Hepatocyte (in vitro differentiated cells): Measurements from ENCODE around the gene CTNNAL1. TPM values are rescaled to one million over a fixed set of nuclear protein-coding genes. Genes with fewer than 3 reads are reported as not detected.

Source experiments
- DNase-seq: peaks from one replicate; pipeline ENCODE4 v3.0.0-alpha.2; 2016; ENCODE audit warnings: low spot score
- H2AFZ ChIP-seq: fragments of 200-600 bp; sonication (generic); 2 replicates; pipeline ENCODE4 v1.6.0; 2016; ENCODE audit warnings: antibody characterized with exemption, mild to moderate bottlenecking
- H3K27ac ChIP-seq: fragments of 200-600 bp; sonication (generic); 2 replicates; pipeline ENCODE4 v1.5.1; 2016; ENCODE audit warnings: mild to moderate bottlenecking
- H3K27me3 ChIP-seq: fragments of 200-600 bp; sonication (generic); 2 replicates; pipeline ENCODE4 v1.6.1; 2016
- H3K36me3 ChIP-seq: fragments of 200-600 bp; sonication (generic); replicated peaks from 2 replicates; pipeline ENCODE4 v1.5.1; 2016; ENCODE audit warnings: low read depth; ENCODE audit not compliant: insufficient read depth
- H3K4me1 ChIP-seq: fragments of 200-600 bp; sonication (generic); 2 replicates; pipeline ENCODE4 v1.5.1; 2016; ENCODE audit warnings: mild to moderate bottlenecking, moderate library complexity; ENCODE audit not compliant: insufficient read depth
- H3K4me2 ChIP-seq: fragments of 200-600 bp; sonication (generic); 2 replicates; pipeline ENCODE4 v1.6.0; 2016
- H3K4me3 ChIP-seq: fragments of 200-600 bp; sonication (generic); 2 replicates; pipeline ENCODE4 v1.5.1; 2016; ENCODE audit warnings: mild to moderate bottlenecking
- H3K79me2 ChIP-seq: fragments of 200-600 bp; sonication (generic); 2 replicates; pipeline ENCODE4 v1.6.0; 2017; ENCODE audit warnings: mild to moderate bottlenecking
- H3K9me2 ChIP-seq: fragments of 200-600 bp; sonication (generic); replicated peaks from 2 replicates; pipeline ENCODE4 v1.6.0; 2017; ENCODE audit warnings: mild to moderate bottlenecking; ENCODE audit not compliant: insufficient read depth
- H3K9me3 ChIP-seq: fragments of 200-600 bp; sonication (generic); 2 replicates; pipeline ENCODE4 v1.5.1; 2016; ENCODE audit warnings: low read depth, mild to moderate bottlenecking
- H4K20me1 ChIP-seq: fragments of 200-600 bp; sonication (generic); 2 replicates; pipeline ENCODE4 v1.6.0; 2016; ENCODE audit warnings: mild to moderate bottlenecking; ENCODE audit not compliant: insufficient read depth, poor library complexity, severe bottlenecking
- EZH2 ChIP-seq: fragments of 200-600 bp; sonication (generic); IDR thresholded peaks from 2 replicates; pipeline ENCODE4 v1.6.1; 2016; ENCODE audit warnings: antibody characterized with exemption, mild to moderate bottlenecking, borderline replicate concordance
- EZH2phosphoT487 ChIP-seq: fragments of 200-600 bp; sonication (generic); IDR thresholded peaks from one replicate; pipeline ENCODE4 v1.6.1; 2018; ENCODE audit warnings: antibody characterized with exemption, mild to moderate bottlenecking, low read depth, moderate library complexity; ENCODE audit not compliant: unreplicated experiment, severe bottlenecking
- WGBS: methylation state at CpG from one replicate; pipeline ENCODE4 v1.1.6; 2016; ENCODE audit warnings: low lambda C conversion rate; ENCODE audit errors: missing lambda C conversion rate; 5-methylcytosine and 5-hydroxymethylcytosine counted together
- polyA plus RNA-seq: library from polyadenylated mRNA; unstranded; fragments of >200 nt; fragmentation: Nextera tagmentation; extraction: Ambion mirVana; gene quantifications from 2 replicates; pipeline ENCODE4 v1.2.1, GENCODE V29; 2016
- total RNA-seq: library from RNA; depleted of rRNA; stranded (reverse); fragments of >200 nt; gene quantifications from 2 replicates; pipeline ENCODE4 v1.2.3, GENCODE V29; 2014
- TF ChIP-seq, protein P1 (sequence below): fragments of 200-600 bp; sonication (generic); IDR thresholded peaks from 2 replicates; pipeline ENCODE4 v1.5.1; 2016; ENCODE audit warnings: antibody characterized with exemption, mild to moderate bottlenecking; ENCODE audit not compliant: poor library complexity

Gene CTNNAL1
- total and polyA plus RNA-seq, 2 experiments from 2014 or later: 54.5 to 57.4 TPM

- Histone ChIP-seq H3K9me3 (no peaks in the 10 kb centered on the region), H3K27ac (no peak overlapping the region), H3K36me3 (no peaks in the 10 kb centered on the region), H3K27me3 (no peaks in the 10 kb centered on the region), H3K4me3 (no peak overlapping the region), H3K9me2 (no peaks in the 10 kb centered on the region), H2AFZ (no peak overlapping the region), H3K4me2 (no peak overlapping the region), H4K20me1 (peaks cover 6% of the 10 kb centered on the region), H3K79me2 (peaks cover 3% of the 10 kb centered on the region), H3K4me1 (peaks cover 6% of the 10 kb centered on the region)
- 95% methylated on average over 6 of the region's 6 CpGs for WGBS
- TF ChIP-seq EZH2 (no peak), EZH2phosphoT487 (no peak)
- TF ChIP-seq, protein P1, sequence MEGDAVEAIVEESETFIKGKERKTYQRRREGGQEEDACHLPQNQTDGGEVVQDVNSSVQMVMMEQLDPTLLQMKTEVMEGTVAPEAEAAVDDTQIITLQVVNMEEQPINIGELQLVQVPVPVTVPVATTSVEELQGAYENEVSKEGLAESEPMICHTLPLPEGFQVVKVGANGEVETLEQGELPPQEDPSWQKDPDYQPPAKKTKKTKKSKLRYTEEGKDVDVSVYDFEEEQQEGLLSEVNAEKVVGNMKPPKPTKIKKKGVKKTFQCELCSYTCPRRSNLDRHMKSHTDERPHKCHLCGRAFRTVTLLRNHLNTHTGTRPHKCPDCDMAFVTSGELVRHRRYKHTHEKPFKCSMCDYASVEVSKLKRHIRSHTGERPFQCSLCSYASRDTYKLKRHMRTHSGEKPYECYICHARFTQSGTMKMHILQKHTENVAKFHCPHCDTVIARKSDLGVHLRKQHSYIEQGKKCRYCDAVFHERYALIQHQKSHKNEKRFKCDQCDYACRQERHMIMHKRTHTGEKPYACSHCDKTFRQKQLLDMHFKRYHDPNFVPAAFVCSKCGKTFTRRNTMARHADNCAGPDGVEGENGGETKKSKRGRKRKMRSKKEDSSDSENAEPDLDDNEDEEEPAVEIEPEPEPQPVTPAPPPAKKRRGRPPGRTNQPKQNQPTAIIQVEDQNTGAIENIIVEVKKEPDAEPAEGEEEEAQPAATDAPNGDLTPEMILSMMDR: no peak
- DNase-seq: no peak
Measured at GRCh38 chr9:109017493-109017892, 4.2 kb upstream of the CTNNAL1 start.

DNA sequence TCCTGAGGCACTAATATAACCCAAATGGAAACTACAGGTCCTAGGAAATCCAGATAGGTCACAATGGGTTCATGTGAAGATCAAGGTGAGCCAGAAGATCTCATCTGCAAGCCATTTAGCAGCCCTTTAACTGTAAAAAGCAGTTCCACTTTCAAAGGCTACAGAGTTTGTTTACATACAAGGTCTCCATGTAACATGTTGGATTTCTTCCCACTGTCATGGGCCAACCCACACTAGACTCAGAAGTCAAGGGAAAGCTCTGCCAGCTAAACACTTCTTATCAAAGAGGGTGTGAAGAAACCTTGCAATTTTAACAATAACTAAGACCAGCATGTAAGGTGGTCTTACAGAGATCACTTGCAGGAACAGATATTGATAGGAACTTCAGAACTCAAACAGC lies 3.8 kb upstream of the CTNNAL1 start:
- no peaks in the 10 kb centered on the region for H3K27me3 ChIP-seq
- H3K36me3 ChIP-seq: no peaks in the 10 kb centered on the region
- H4K20me1 ChIP-seq: peaks cover 5% of the 10 kb centered on the region
- no peak for DNase-seq
- no peak overlapping the region for H3K27ac ChIP-seq
- H3K9me3 ChIP-seq: no peaks in the 10 kb centered on the region
- H3K79me2 ChIP-seq: peaks cover 2% of the 10 kb centered on the region
- H3K4me2 ChIP-seq: no peak overlapping the region
- H3K9me2 ChIP-seq: no peaks in the 10 kb centered on the region
- H2AFZ ChIP-seq: no peak overlapping the region
- H3K4me3 ChIP-seq: no peak overlapping the region
- TF ChIP-seq EZH2 (no peak), EZH2phosphoT487 (no peak)
- TF ChIP-seq, protein P1: no peak
- H3K4me1 ChIP-seq: peaks cover 6% of the 10 kb centered on the region

DNA sequence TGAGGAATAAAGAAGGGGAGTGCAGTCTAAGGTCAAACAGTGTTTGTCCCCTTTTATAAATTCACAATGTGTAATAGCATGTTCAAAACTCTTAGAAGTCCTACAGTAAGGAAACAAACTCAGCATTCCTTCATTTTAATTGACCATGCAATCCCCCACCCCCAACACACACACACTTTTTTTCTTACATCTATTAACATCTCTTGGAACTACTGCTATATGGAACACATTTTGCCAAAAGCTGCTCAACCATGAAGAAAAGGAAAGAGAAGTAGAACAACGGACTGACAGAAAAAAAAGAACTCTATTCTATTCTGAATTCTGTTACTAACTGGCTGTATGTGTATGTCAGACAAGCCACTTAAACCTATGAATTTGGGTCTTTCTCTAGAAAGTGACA lies 2.8 kb upstream of the CTNNAL1 start:
- Histone ChIP-seq H3K4me2 (no peak overlapping the region), H3K4me3 (no peak overlapping the region), H3K9me3 (no peaks in the 10 kb centered on the region), H3K27ac (no peak overlapping the region), H3K79me2 (peaks cover 8% of the 10 kb centered on the region), H2AFZ (no peak overlapping the region), H3K4me1 (peaks cover 14% of the 10 kb centered on the region), H3K36me3 (no peaks in the 10 kb centered on the region), H3K27me3 (no peaks in the 10 kb centered on the region), H3K9me2 (no peaks in the 10 kb centered on the region), H4K20me1 (peaks cover 3% of the 10 kb centered on the region)
- no peak for DNase-seq
- WGBS: 96% methylated on average over 1 of the region's 1 CpG
- TF ChIP-seq, protein P1: no peak
- no peak for TF ChIP-seq EZH2

GRCh38 chr9:109014608-109015280 lies 1.4 kb upstream of the CTNNAL1 start:
- Histone ChIP-seq H3K4me1 (peaks cover 14% of the 10 kb centered on the region), H2AFZ (no peak overlapping the region), H3K4me2 (peak overlapping the region; percentile 92), H3K36me3 (no peaks in the 10 kb centered on the region), H3K9me3 (no peaks in the 10 kb centered on the region), H3K27ac (peak overlapping the region; percentile 88), H3K9me2 (no peaks in the 10 kb centered on the region), H3K4me3 (no peak overlapping the region), H3K79me2 (peaks cover 20% of the 10 kb centered on the region), H3K27me3 (no peaks in the 10 kb centered on the region), H4K20me1 (peaks cover 3% of the 10 kb centered on the region)
- TF ChIP-seq EZH2 (no peak), EZH2phosphoT487 (no peak)
- TF ChIP-seq, protein P1: no peak
- 74% methylated on average over 7 of the region's 7 CpGs for WGBS
- no peak for DNase-seq
